Tibial nerve (tissue), 4 donors: ENCODE data around the gene LIPM. TPM values are rescaled to one million over a fixed set of nuclear protein-coding genes. Genes with fewer than 3 reads are reported as not detected.

Source experiments
- DNase-seq, 2 donors: peaks; one replicate each; pipeline ENCODE4 v3.0.0-alpha.2; 2019; ENCODE audit warnings: low spot score in 2 of 2
- H3K27ac ChIP-seq, 4 donors: fragments of 200-600 bp; sonication (generic) in 3 of 4; one replicate each; pipeline ENCODE4 v1.5.1; 2017 to 2019; ENCODE audit warnings: mild to moderate bottlenecking in 1 of 4
- H3K27me3 ChIP-seq, 2 donors: fragments of 200-600 bp; sonication (generic) in 1 of 2; one replicate each; pipeline versions ENCODE4 v1.5.1 to v1.6.0; 2017 to 2019
- H3K36me3 ChIP-seq, 3 donors: fragments of 200-600 bp; sonication (generic); one replicate each; pipeline ENCODE4 v1.5.1; 2018 to 2019
- H3K4me1 ChIP-seq, 4 donors: fragments of 200-600 bp; sonication (generic) in 3 of 4; one replicate each; pipeline ENCODE4 v1.5.1; 2017 to 2019
- H3K4me3 ChIP-seq, 4 donors: fragments of 200-600 bp; sonication (generic) in 3 of 4; one replicate each; pipeline ENCODE4 v1.5.1; 2017 to 2019; ENCODE audit warnings: mild to moderate bottlenecking in 1 of 4, moderate library complexity in 1 of 4
- H3K9me3 ChIP-seq, 4 donors: fragments of 200-600 bp; sonication (generic) in 3 of 4; one replicate each; pipeline ENCODE4 v1.5.1; 2017 to 2019
- CTCF ChIP-seq, 5 experiments: fragments of 200-600 bp in 3 of 5; fragments of 450-650 bp in 2 of 5; sonication (generic) in 3 of 5; IDR thresholded peaks; one replicate each; pipeline ENCODE4 v1.5.1; 2016 to 2019; ENCODE audit warnings: antibody characterized with exemption in 5 of 5, mild to moderate bottlenecking in 3 of 5, moderate library complexity in 2 of 5
- EP300 ChIP-seq, 2 donors: sonication (generic); formaldehyde crosslinking; IDR thresholded peaks; one replicate each; pipeline ENCODE4 v1.6.1; 2017; ENCODE audit warnings: antibody characterized with exemption in 2 of 2, mild to moderate bottlenecking in 1 of 2
- POLR2A ChIP-seq, 2 donors: fragments of 450-650 bp; IDR thresholded peaks; one replicate each; pipeline ENCODE4 v1.6.1; 2017; ENCODE audit warnings: antibody characterized with exemption in 2 of 2, mild to moderate bottlenecking in 2 of 2, moderate library complexity in 2 of 2
- WGBS, 2 donors: methylation state at CpG; one replicate each; pipeline ENCODE4 v1.1.5; 2018; 5-methylcytosine and 5-hydroxymethylcytosine counted together
- total RNA-seq, 4 donors: library from RNA; depleted of rRNA; stranded (reverse); fragments of >200 nt; gene quantifications; one replicate each; pipeline ENCODE4 v1.1.0, GENCODE V29; 2016

LIPM gene
- total RNA-seq, 4 donors from 2014 or later = not detected

- Histone ChIP-seq H3K4me1 (peaks cover 0 to under 1% (median 0%) of the 10 kb centered on the region in 4 donors), H3K9me3 (no peaks in the 10 kb centered on the region), H3K4me3 (no peak overlapping the region), H3K27ac (no peak overlapping the region), H3K27me3 (no peaks in the 10 kb centered on the region), H3K36me3 (no peaks in the 10 kb centered on the region)
- no peak for DNase-seq
- no peak for TF ChIP-seq POLR2A (IDR thresholded peaks at IDR 0.05)
- TF ChIP-seq EP300 (IDR thresholded peaks at IDR 0.05) = no peak
- no peak for TF ChIP-seq CTCF (IDR thresholded peaks at IDR 0.05)
- WGBS, 2 donors = 72 to 75% methylated on average over 4 of the region's 4 CpGs
Measured at GRCh38 chr10:88826388-88826787, 23.9 kb downstream of the LIPM start.

GRCh38 chr10:88827671-88828070, 25.1 kb downstream of the LIPM start:
- H3K9me3 ChIP-seq = no peaks in the 10 kb centered on the region
- no peak overlapping the region for H3K27ac ChIP-seq
- H3K36me3 ChIP-seq = no peaks in the 10 kb centered on the region
- no peak overlapping the region for H3K4me3 ChIP-seq
- H3K4me1 ChIP-seq = no peaks in the 10 kb centered on the region
- DNase-seq = no peak
- TF ChIP-seq POLR2A (IDR thresholded peaks at IDR 0.05) (no peak), EP300 (IDR thresholded peaks at IDR 0.05) (no peak), CTCF (IDR thresholded peaks at IDR 0.05) (no peak)
- H3K27me3 ChIP-seq = no peaks in the 10 kb centered on the region
- 96% methylated on average over 2 of the region's 2 CpGs for WGBS, 2 donors

- WGBS, 2 donors = 30 to 32% methylated on average over 1 of the region's 1 CpG
- no peak for TF ChIP-seq EP300 (IDR thresholded peaks at IDR 0.05)
- no peak for TF ChIP-seq POLR2A (IDR thresholded peaks at IDR 0.05)
- no peak for TF ChIP-seq CTCF (IDR thresholded peaks at IDR 0.05)
- H3K36me3 ChIP-seq = no peaks in the 10 kb centered on the region
- no peak overlapping the region for H3K27ac ChIP-seq
- no peak overlapping the region for H3K4me3 ChIP-seq
- no peaks in the 10 kb centered on the region for H3K9me3 ChIP-seq
- no peaks in the 10 kb centered on the region for H3K4me1 ChIP-seq
- no peak for DNase-seq
- H3K27me3 ChIP-seq = no peaks in the 10 kb centered on the region
Measured at GRCh38 chr10:88828310-88828709, 25.8 kb downstream of the LIPM start.

GRCh38 chr10:88830643-88831268, 28.2 kb downstream of the LIPM start:
- Histone ChIP-seq H3K9me3 (no peaks in the 10 kb centered on the region), H3K4me3 (no peak overlapping the region), H3K27ac (no peak overlapping the region), H3K27me3 (no peaks in the 10 kb centered on the region), H3K4me1 (peaks cover 0 to 1% (median 0%) of the 10 kb centered on the region in 4 donors), H3K36me3 (no peaks in the 10 kb centered on the region)
- TF ChIP-seq CTCF (IDR thresholded peaks at IDR 0.05) (no peak), POLR2A (IDR thresholded peaks at IDR 0.05) (no peak), EP300 (IDR thresholded peaks at IDR 0.05) (no peak)
- DNase-seq = no peak
- WGBS, 2 donors = 80 to 86% methylated on average over 9 of the region's 9 CpGs

GRCh38 chr10:88831709-88832108, 29.2 kb downstream of the LIPM start:
- no peak overlapping the region for H3K27ac ChIP-seq
- 77 to 82% methylated on average over 8 of the region's 8 CpGs for WGBS, 2 donors
- no peak overlapping the region for H3K4me3 ChIP-seq
- H3K36me3 ChIP-seq = no peaks in the 10 kb centered on the region
- DNase-seq = no peak
- H3K27me3 ChIP-seq = no peaks in the 10 kb centered on the region
- peaks cover 0 to 3% (median 0%) of the 10 kb centered on the region in 4 donors for H3K4me1 ChIP-seq
- TF ChIP-seq CTCF (IDR thresholded peaks at IDR 0.05) (no peak), POLR2A (IDR thresholded peaks at IDR 0.05) (no peak)
- H3K9me3 ChIP-seq = no peaks in the 10 kb centered on the region
